Activated CD4-positive, alpha-beta T cell treated with anti-CD3 and anti-CD28 coated beads, Interleukin-2, amount 50 U/mL, for 24 hours (primary cell): ENCODE data around the gene TRABD.

Experiments used
- DNase-seq, 2 donors: peaks; one replicate each; pipeline ENCODE4 v3.0.0-alpha.2; 2020; ENCODE audit warnings: low read depth in 1 of 2, low spot score in 1 of 2

TRABD gene

DNA sequence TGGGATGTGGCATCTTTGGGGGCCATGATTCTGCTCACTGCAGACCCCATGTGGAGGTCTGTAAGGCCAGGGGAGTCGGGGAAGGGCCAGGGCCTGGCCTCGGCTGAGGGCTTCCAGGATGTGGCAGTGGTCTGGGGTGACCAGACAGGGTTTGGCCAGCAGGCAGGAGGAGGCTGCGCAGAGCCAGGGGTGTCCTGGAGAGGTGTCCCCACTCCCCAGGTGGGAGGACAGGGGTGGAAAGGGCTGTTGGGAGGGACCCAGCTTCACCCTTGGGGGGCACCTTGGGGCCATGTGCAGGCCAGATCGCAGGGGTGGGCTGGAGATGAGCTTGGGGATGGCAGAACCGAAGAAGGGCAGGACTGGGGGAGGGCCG, 11.7 kb upstream of the TRABD start:
- DNase-seq = no peak

- DNase-seq = no peak
Observed at GRCh38 chr22:50174382-50175190, 11.1 kb upstream of the TRABD start.

DNA sequence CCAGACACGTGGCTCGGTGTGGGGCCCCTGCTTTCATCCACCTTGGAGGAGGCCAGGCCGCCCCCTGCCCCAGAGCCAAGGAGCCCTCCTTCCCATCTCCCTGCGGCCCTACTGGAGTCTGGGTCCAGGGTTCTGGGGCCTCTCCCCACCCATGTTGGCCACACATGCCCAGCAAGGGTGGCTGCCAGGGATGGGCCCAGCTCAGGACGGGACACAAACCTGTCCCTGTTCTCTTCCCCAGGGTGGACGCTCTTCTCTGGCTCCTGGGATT, 10.6 kb upstream of the TRABD start:
- DNase-seq = no peak

DNA sequence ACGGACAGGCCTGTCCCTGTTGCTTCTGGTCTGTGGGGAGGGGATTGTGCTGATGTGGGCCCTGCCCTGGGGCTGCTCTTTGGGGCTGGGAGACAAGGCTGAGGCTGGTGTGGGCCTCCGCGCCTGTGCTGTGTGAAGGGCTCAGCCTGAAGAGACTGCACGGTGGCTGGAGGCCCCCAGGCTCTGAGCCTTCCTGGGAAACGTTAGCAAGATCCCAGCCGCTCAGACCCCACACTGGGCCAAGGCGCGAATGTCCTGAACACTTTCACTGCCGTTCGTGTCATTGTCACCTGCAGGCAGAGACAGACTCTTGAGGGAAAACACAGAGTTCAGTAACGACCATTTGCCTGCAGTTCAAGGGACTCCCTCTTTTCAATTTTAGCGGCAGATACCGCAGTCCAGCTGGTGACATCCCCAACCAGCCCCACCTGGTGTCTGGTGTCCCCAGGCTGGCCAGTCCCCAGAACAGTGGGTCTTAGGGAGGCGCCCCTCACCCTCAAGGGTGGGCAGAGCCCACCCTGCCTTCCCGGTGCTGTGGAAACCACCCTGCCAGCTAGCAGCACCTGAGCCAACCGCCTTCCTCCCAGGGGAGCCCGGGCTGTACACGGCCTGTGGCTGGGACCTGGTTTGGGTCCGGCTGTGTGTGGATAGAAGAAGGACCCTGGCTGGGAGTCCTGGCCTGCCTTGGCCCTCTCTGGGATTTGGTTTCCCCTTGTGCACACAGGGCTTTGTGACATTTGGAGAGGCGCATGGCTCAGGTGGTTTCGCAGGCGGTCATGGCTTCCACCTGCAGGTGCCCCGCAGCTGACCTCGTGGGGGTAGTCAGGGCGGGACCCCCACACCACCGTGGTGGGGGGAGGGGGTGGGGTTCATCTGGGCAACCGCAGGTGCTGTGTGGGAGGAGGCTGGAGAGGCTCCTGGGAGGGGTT, 9.5 kb upstream of the TRABD start:
- DNase-seq = no peak

- no peak for DNase-seq
Observed at GRCh38 chr22:50176850-50177536, 8.7 kb upstream of the TRABD start.

DNA sequence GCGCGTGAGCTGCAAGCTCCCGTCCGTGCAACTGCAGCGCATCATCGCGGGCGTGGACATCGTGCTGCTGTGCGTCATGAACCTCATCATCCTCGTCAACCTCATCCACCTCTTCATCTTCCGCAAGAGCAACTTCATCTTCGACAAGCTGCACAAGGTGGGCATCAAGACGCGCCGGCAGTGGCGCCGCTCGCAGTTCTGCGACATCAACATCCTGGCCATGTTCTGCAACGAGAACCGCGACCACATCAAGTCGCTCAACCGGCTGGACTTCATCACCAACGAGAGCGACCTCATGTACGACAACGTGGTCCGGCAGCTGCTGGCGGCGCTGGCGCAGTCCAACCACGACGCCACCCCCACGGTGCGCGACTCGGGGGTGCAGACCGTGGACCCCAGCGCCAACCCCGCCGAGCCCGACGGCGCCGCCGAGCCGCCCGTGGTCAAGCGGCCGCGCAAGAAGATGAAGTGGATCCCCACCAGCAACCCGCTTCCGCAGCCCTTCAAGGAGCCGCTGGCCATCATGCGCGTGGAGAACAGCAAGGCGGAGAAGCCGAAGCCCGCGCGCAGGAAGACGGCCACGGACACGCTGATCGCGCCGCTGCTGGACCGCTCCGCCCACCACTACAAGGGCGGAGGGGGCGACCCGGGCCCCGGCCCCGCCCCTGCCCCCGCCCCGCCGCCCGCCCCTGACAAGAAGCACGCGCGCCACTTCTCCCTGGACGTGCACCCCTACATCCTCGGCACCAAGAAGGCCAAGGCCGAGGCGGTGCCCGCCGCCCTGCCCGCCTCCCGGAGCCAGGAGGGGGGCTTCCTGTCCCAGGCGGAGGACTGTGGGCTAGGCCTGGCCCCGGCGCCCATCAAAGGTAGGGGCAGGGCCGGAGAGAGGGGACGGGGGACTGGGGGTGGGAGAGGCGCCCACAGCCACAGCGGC, 7.9 kb upstream of the TRABD start:
- DNase-seq = no peak

- no peak for DNase-seq
Observed at GRCh38 chr22:50178471-50178864, 7.2 kb upstream of the TRABD start.

- no peak for DNase-seq
Observed at GRCh38 chr22:50178871-50179869, 6.5 kb upstream of the TRABD start.

GRCh38 chr22:50179937-50180726, 5.6 kb upstream of the TRABD start:
- no peak for DNase-seq

GRCh38 chr22:50180727-50181521, 4.8 kb upstream of the TRABD start:
- DNase-seq = no peak

DNA sequence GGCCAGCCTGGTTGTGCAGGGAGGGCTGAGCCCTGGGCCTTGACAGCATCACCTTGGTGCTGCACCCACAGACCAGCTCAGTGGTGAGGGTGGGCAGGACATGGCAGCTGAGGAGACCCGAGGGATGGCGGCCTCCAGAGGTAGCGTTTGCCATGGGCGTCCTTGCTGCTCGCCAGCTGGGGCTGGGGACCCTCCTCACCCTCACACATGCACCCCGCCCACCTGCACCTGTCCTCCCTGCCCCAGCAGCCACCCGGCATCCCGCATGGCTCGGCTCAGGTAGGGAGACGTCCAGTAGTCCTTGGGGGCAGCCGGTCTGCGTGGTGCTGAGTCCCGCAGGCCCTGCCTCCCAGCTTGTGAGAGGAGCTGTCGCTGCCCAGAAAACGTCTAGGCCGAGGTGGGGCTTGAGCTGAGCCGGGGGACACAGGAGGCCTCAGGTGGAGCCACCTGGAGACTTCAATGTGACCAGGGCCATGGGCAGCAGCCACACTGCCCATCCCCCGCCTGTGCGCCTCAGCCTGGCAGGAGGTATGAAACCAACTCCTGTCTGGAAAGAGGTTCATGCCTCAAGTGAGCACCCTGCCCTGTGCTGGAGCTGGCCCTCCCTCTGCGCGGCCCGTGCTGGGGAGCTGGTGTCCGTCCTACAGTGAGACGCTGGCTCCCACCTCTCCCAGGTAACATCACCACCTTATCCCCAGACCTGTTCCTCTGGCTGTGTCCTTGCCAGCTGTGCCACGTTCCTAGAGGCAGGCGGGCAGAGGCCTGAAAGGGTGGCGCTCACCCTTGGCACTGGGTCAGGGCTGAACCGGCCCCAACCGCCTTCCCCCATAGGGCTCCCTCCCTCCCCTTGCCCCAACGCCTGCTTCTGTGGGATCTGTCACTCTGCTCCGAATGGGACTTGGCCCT, 3.3 kb upstream of the TRABD start:
- no peak for DNase-seq

DNA sequence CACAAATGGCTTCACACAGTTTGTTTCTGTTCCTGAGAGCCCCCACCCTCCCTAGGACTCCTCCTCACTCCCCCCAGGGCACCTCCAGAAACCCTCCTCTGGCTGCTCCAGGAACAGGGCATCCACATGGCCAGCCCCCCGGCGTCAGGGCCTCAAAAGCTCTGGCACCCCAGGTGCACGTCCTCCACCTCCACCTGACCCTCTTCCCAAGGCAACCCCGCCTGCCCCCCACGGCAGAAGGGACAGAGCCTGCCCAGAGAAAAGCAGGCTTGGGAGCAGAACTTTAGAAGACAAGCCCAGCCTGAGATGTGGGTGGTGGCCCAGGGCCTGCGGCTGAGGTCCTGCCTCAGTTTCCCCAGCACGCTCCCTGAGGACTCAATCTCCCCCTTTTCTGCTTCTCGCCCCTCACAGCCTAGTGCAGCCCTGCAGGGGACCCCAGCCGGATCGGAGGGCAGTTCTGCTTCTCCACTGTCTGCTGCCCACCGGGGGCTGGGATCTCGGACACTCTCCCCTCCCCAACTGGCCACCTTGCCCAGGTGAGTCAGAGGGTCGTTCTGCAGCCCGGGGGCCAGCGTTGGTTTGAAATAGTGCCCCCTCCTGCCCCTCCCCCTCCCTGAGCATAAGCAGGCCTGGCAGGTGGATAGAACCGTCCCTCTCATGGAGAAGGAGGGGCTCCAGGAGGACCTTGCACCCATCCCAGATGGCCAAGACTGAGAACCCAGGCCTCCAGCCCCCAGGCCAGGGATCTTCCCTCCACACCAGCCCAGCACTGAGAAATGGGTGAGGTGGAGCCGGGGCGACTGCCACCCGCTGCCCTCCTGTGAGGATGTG, 2.4 kb upstream of the TRABD start:
- DNase-seq = no peak

- no peak for DNase-seq
Observed at GRCh38 chr22:50184004-50184901, 1.5 kb upstream of the TRABD start.

- DNase-seq = no peak
Observed at GRCh38 chr22:50184902-50185374, 775 bp upstream of the TRABD start.

- no peak for DNase-seq
Observed at GRCh38 chr22:50186181-50186714, 535 bp downstream of the TRABD start.
